Endothelial cell of umbilical vein (primary cell): Measurements from ENCODE around the gene IL16. TPM values are rescaled to one million over a fixed set of nuclear protein-coding genes. Genes with fewer than 3 reads are reported as not detected.

Source experiments
- BruUV-seq: library from RNA; stranded (reverse); fragments of 400-500 nt; replicated peaks from 2 replicates; lab custom pipeline; 2021; lab: Mats Ljungman, UMichigan
- CTCF ChIA-PET: fragments of 300-600, 350-600 bp; sonication (Branson Sonifier 250); formaldehyde crosslinking; loops from one replicate; lab custom pipeline; 2021; ENCODE audit warnings: antibody characterized with exemption, inconsistent platforms; lab: Charles Lee
- POLR2A ChIA-PET: fragments of 300-600, 350-600 bp; sonication (Branson Sonifier 250); formaldehyde crosslinking; loops from one replicate; lab custom pipeline; 2021; ENCODE audit warnings: antibody characterized with exemption, inconsistent platforms; lab: Charles Lee
- DNase-seq: peaks from one replicate; pipeline ENCODE4 v3.0.0-alpha.2; 2011; ENCODE audit warnings: low read depth, low spot score
- FAIRE-seq: peaks from 2 replicates; lab custom pipeline; 2011; peaks lifted over from hg19 to GRCh38; lab: Jason Lieb, UNC
- H2AFZ ChIP-seq: 2 replicates; pipeline ENCODE4 v1.6.0; 2012; ENCODE audit warnings: low read depth, low read length, control low read depth, inconsistent platforms
- H3K27ac ChIP-seq: 2 replicates; pipeline ENCODE4 v1.5.1; 2011; ENCODE audit warnings: low read depth, mild to moderate bottlenecking, control low read depth, low read length, moderate library complexity; ENCODE audit not compliant: insufficient read depth
- H3K27me3 ChIP-seq, 2 experiments: 2 replicates each; pipeline versions ENCODE4 v1.6.0 to v1.6.1; 2011; ENCODE audit warnings: low read length in 2 of 2, mixed read lengths in 1 of 2; ENCODE audit not compliant: control insufficient read depth in 2 of 2, insufficient read depth in 2 of 2
- H3K36me3 ChIP-seq, 2 experiments: 2 replicates in 1 of 2; 3 replicates in 1 of 2; pipeline ENCODE4 v1.5.1; 2011; ENCODE audit warnings: low read length in 2 of 2, mild to moderate bottlenecking in 1 of 2, moderate library complexity in 1 of 2; ENCODE audit not compliant: control insufficient read depth in 2 of 2, insufficient read depth in 2 of 2; ENCODE audit errors: extremely low read depth in 1 of 2
- H3K4me1 ChIP-seq: 3 replicates; pipeline ENCODE4 v1.5.1; 2011; ENCODE audit warnings: mild to moderate bottlenecking, low read length; ENCODE audit not compliant: control insufficient read depth, insufficient read depth; ENCODE audit errors: extremely low read depth
- H3K4me2 ChIP-seq: 2 replicates; pipeline ENCODE4 v1.6.1; 2011; ENCODE audit warnings: low read length, control low read depth, mixed read lengths; ENCODE audit not compliant: insufficient read depth
- H3K4me3 ChIP-seq, 3 experiments: fragments of 200-600 bp in 1 of 3; sonication (generic), shearing (Covaris generic) in 1 of 3; replicated peaks in 1 of 3; 2 replicates each; pipeline ENCODE4 v1.5.1; 2011 to 2016; ENCODE audit warnings: control low read depth in 3 of 3, low read length in 3 of 3, mild to moderate bottlenecking in 2 of 3, inconsistent platforms in 1 of 3, low read depth in 1 of 3, moderate library complexity in 1 of 3; ENCODE audit not compliant: insufficient read depth in 1 of 3
- H3K79me2 ChIP-seq: 2 replicates; pipeline ENCODE4 v1.6.0; 2012; ENCODE audit warnings: low read length, inconsistent platforms; ENCODE audit not compliant: control insufficient read depth, insufficient read depth
- H3K9ac ChIP-seq: replicated peaks from 2 replicates; pipeline ENCODE3; 2011; ENCODE audit warnings: low read length, control low read depth; ENCODE audit not compliant: insufficient read depth; ENCODE audit errors: extremely low read depth
- H3K9me1 ChIP-seq: replicated peaks from 3 replicates; pipeline ENCODE4 v1.6.0; 2011; ENCODE audit warnings: mild to moderate bottlenecking, low read length; ENCODE audit not compliant: control insufficient read depth, insufficient read depth; ENCODE audit errors: extremely low read depth
- H3K9me3 ChIP-seq: replicated peaks from 2 replicates; pipeline ENCODE4 v1.5.1; 2012; ENCODE audit warnings: low read length, inconsistent platforms; ENCODE audit not compliant: control insufficient read depth, insufficient read depth
- H4K20me1 ChIP-seq: replicated peaks from 2 replicates; pipeline ENCODE3; 2011; ENCODE audit warnings: mild to moderate bottlenecking, low read length; ENCODE audit not compliant: control insufficient read depth, insufficient read depth; ENCODE audit errors: extremely low read depth
- CTCF ChIP-seq, 2 donors: IDR thresholded peaks; 1 replicate in 1 of 2; 2 replicates in 1 of 2; pipeline ENCODE4 v1.5.1; 2011; ENCODE audit warnings: low read length in 2 of 2, mild to moderate bottlenecking in 2 of 2, moderate library complexity in 2 of 2, control low read depth in 1 of 2, inconsistent platforms in 1 of 2, low read depth in 1 of 2; ENCODE audit not compliant: insufficient read depth in 1 of 2; ENCODE audit errors: extremely low read depth in 1 of 2
- EZH2 ChIP-seq: IDR thresholded peaks from 2 replicates; pipeline ENCODE4 v1.6.1; 2012; ENCODE audit warnings: borderline replicate concordance, low read depth, mild to moderate bottlenecking, moderate library complexity, low read length, inconsistent platforms; ENCODE audit not compliant: severe bottlenecking
- FOS ChIP-seq: IDR thresholded peaks from 2 replicates; pipeline ENCODE4 v1.6.1; 2011; ENCODE audit warnings: mild to moderate bottlenecking, low read length, moderate library complexity, borderline replicate concordance; ENCODE audit not compliant: insufficient read depth
- GATA2 ChIP-seq: IDR thresholded peaks from 2 replicates; pipeline ENCODE4 v1.7.0; 2011; ENCODE audit warnings: low read depth, mild to moderate bottlenecking, moderate library complexity, mixed read lengths, low read length; ENCODE audit not compliant: insufficient read length, insufficient read depth
- JUN ChIP-seq: IDR thresholded peaks from 2 replicates; pipeline ENCODE4 v1.6.1; 2011; ENCODE audit warnings: borderline replicate concordance, low read depth; ENCODE audit not compliant: insufficient read length, insufficient read depth
- MAX ChIP-seq: IDR thresholded peaks from 2 replicates; pipeline ENCODE4 v1.6.1; 2011; ENCODE audit not compliant: insufficient read depth, insufficient read length
- MYC ChIP-seq: IDR thresholded peaks from one replicate; pipeline ENCODE4 v1.6.1; 2011; ENCODE audit warnings: mild to moderate bottlenecking, low read depth, low read length
- POLR2A ChIP-seq: IDR thresholded peaks from 2 replicates; pipeline ENCODE4 v1.6.1; 2012; ENCODE audit warnings: low read depth, mild to moderate bottlenecking, control low read depth, low read length
- POLR2AphosphoS5 ChIP-seq: IDR thresholded peaks from 2 replicates; pipeline ENCODE4 v1.6.1; 2012; ENCODE audit warnings: low read depth, mild to moderate bottlenecking, control low read depth, low read length, moderate library complexity; ENCODE audit not compliant: insufficient read depth
- dilution Hi-C: fragments of 300-500 bp; cut with MboI; formaldehyde crosslinking; loops from one replicate; pipeline ENCODE4 v1.15.0; 2019; ENCODE audit warnings: low sequenced_read_pairs; ENCODE audit not compliant: extremely low pct_ligation_motif_present
- intact Hi-C: fragments of 100-400 bp; cut with micrococcal nuclease; formaldehyde crosslinking; loops from one replicate; pipeline ENCODE4 v1.10.0; 2022
- polyA plus RNA-seq, 4 experiments: library from polyadenylated mRNA; depleted of rRNA in 3 of 4; stranded (reverse) in 3 of 4; unstranded in 1 of 4; fragments of >200 nt; gene quantifications; 2 replicates each; pipeline versions ENCODE4 v1.2.1 to v1.2.3, GENCODE V29; 2011 to 2012; ENCODE audit warnings: missing spikeins in 1 of 4
- total RNA-seq: library from RNA; stranded (reverse); gene quantifications from 2 replicates; pipeline ENCODE4 v1.2.3, GENCODE V29; 2021

The IL16 gene
- total and polyA plus RNA-seq, 2 donors (not counting 3 experiments of a cell fraction or from before 2014, with no cell fraction given), result 0.29 to 2.1 TPM

GRCh38 chr15:81303244-81304225 is 106.9 kb downstream of the IL16 start:
- FAIRE-seq (no peak), DNase-seq (no peak)
- no peak overlapping the region for H2AFZ ChIP-seq
- TF ChIP-seq POLR2A, result no peak
- no peak for TF ChIP-seq MYC
- no peak for TF ChIP-seq POLR2AphosphoS5
- TF ChIP-seq EZH2, result no peak
- no peak for TF ChIP-seq GATA2
- TF ChIP-seq CTCF (IDR thresholded peaks at IDR 0.05; ENCODE audit: extremely low read depth in 1 of 2, insufficient read depth in 1 of 2, low read depth in 1 of 2, low read length in 2 of 2), result no peak
- no peak for TF ChIP-seq FOS
- no peak for TF ChIP-seq MAX
- TF ChIP-seq JUN, result no peak
- no TSS peak for BruUV-seq
- H3K9me1 ChIP-seq, result no peaks in the 10 kb centered on the region
- H3K9me3 ChIP-seq, result no peaks in the 10 kb centered on the region
- no peaks in the 10 kb centered on the region for H3K79me2 ChIP-seq
- dilution Hi-C loops (no loop called here), intact Hi-C loops (no loop called here)
- POLR2A ChIA-PET, result interaction anchor here (0.7 kb wide), 1 partner anchor 41 kb away, joined by 3 read pairs; no protein-coding TSS in a partner anchor
- H3K4me1 ChIP-seq, result no peaks in the 10 kb centered on the region
- CTCF ChIA-PET, result interaction anchor here (1.8 kb wide), 1 partner anchor 38 kb away, joined by 5 read pairs; no protein-coding TSS in a partner anchor
- H3K36me3 ChIP-seq, result no peaks in the 10 kb centered on the region
- H3K27ac ChIP-seq, result no peak overlapping the region
- H3K4me2 ChIP-seq, result no peak overlapping the region
- H3K4me3 ChIP-seq, result no peak overlapping the region
- no peak overlapping the region for H3K9ac ChIP-seq
- H3K27me3 ChIP-seq, result no peaks in the 10 kb centered on the region
- H4K20me1 ChIP-seq, result no peaks in the 10 kb centered on the region
